ENCODE measurements around the gene DNM2.
"Not testable (repeated sequence)": the region's sequence is repeated elsewhere in the genome, so short reads cannot be mapped to it uniquely, and the experiment has no call there.

The DNM2 gene

GRCh38 chr19:10725415-10725814 is 7.5 kb downstream of the DNM2 start:
- Mint-ChIP-seq H3K27ac (no peak overlapping the region), H3K4me3 (no peak overlapping the region), H3K4me1 (ENCODE audit: low read depth) (peaks cover 25% of the 10 kb centered on the region), H3K36me3 (ENCODE audit: low read depth) (peaks cover 32% of the 10 kb centered on the region), H3K9me3 (no peaks in the 10 kb centered on the region), H3K27me3 (ENCODE audit: low read depth) (no peaks in the 10 kb centered on the region)
- no peak for DNase-seq (ENCODE audit: low spot score)

- H3K36me3 Mint-ChIP-seq (ENCODE audit: low read depth): peaks cover 31% of the 10 kb centered on the region
- H3K9me3 Mint-ChIP-seq: no peaks in the 10 kb centered on the region
- no peak overlapping the region for H3K4me3 Mint-ChIP-seq
- no peak overlapping the region for H3K27ac Mint-ChIP-seq
- DNase-seq (ENCODE audit: low spot score): no peak
- H3K4me1 Mint-ChIP-seq (ENCODE audit: low read depth): peaks cover 32% of the 10 kb centered on the region
- no peaks in the 10 kb centered on the region for H3K27me3 Mint-ChIP-seq (ENCODE audit: low read depth)
These were observed 8.4 kb downstream of the DNM2 start for GRCh38 chr19:10726268-10726667.

GRCh38 chr19:10727685-10728201 is 9.9 kb downstream of the DNM2 start:
- H3K36me3 Mint-ChIP-seq (ENCODE audit: low read depth): peaks cover 31% of the 10 kb centered on the region
- H3K27ac Mint-ChIP-seq: peak overlapping the region; percentile 55
- peaks cover 39% of the 10 kb centered on the region for H3K4me1 Mint-ChIP-seq (ENCODE audit: low read depth)
- no peaks in the 10 kb centered on the region for H3K27me3 Mint-ChIP-seq (ENCODE audit: low read depth)
- no peaks in the 10 kb centered on the region for H3K9me3 Mint-ChIP-seq
- DNase-seq (ENCODE audit: low spot score): no peak
- no peak overlapping the region for H3K4me3 Mint-ChIP-seq

GRCh38 chr19:10729411-10729810 is 11.5 kb downstream of the DNM2 start:
- Mint-ChIP-seq H3K36me3 (ENCODE audit: low read depth) (peaks cover 22% of the 10 kb centered on the region), H3K27me3 (ENCODE audit: low read depth) (no peaks in the 10 kb centered on the region), H3K4me3 (no peak overlapping the region), H3K9me3 (no peaks in the 10 kb centered on the region), H3K27ac (no peak overlapping the region), H3K4me1 (ENCODE audit: low read depth) (peaks cover 37% of the 10 kb centered on the region)
- no peak for DNase-seq (ENCODE audit: low spot score)

GRCh38 chr19:10730932-10731331 is 13.1 kb downstream of the DNM2 start:
- peaks cover 39% of the 10 kb centered on the region for H3K4me1 Mint-ChIP-seq (ENCODE audit: low read depth)
- no peaks in the 10 kb centered on the region for H3K27me3 Mint-ChIP-seq (ENCODE audit: low read depth)
- H3K36me3 Mint-ChIP-seq (ENCODE audit: low read depth): peaks cover 27% of the 10 kb centered on the region
- no peak for DNase-seq (ENCODE audit: low spot score)
- peak overlapping the region; percentile 18 for H3K4me3 Mint-ChIP-seq
- H3K9me3 Mint-ChIP-seq: no peaks in the 10 kb centered on the region
- peak overlapping the region; percentile 83 for H3K27ac Mint-ChIP-seq

- no peak overlapping the region for H3K4me3 Mint-ChIP-seq
- peaks cover 8% of the 10 kb centered on the region for H3K9me3 Mint-ChIP-seq
- H3K27me3 Mint-ChIP-seq (ENCODE audit: low read depth): no peaks in the 10 kb centered on the region
- no peak overlapping the region for H3K27ac Mint-ChIP-seq
- peaks cover 26% of the 10 kb centered on the region for H3K4me1 Mint-ChIP-seq (ENCODE audit: low read depth)
- H3K36me3 Mint-ChIP-seq (ENCODE audit: low read depth): peaks cover 37% of the 10 kb centered on the region
- no peak for DNase-seq (ENCODE audit: low spot score)
These were observed 17.9 kb downstream of the DNM2 start for GRCh38 chr19:10735741-10736140.

GRCh38 chr19:10736189-10736588 is 18.3 kb downstream of the DNM2 start:
- no peaks in the 10 kb centered on the region for H3K27me3 Mint-ChIP-seq (ENCODE audit: low read depth)
- H3K9me3 Mint-ChIP-seq: peaks cover 12% of the 10 kb centered on the region
- H3K27ac Mint-ChIP-seq: no peak overlapping the region
- peaks cover 42% of the 10 kb centered on the region for H3K36me3 Mint-ChIP-seq (ENCODE audit: low read depth)
- H3K4me1 Mint-ChIP-seq (ENCODE audit: low read depth): peaks cover 27% of the 10 kb centered on the region
- H3K4me3 Mint-ChIP-seq: no peak overlapping the region
- no peak for DNase-seq (ENCODE audit: low spot score)

GRCh38 chr19:10736916-10737551 is 19.2 kb downstream of the DNM2 start:
- peaks cover 47% of the 10 kb centered on the region for H3K36me3 Mint-ChIP-seq (ENCODE audit: low read depth)
- H3K27me3 Mint-ChIP-seq (ENCODE audit: low read depth): no peaks in the 10 kb centered on the region

GRCh38 chr19:10737722-10738121 is 19.8 kb downstream of the DNM2 start:
- Mint-ChIP-seq H3K9me3 (peaks cover 12% of the 10 kb centered on the region), H3K4me3 (no peak overlapping the region), H3K27ac (no peak overlapping the region), H3K4me1 (ENCODE audit: low read depth) (peaks cover 28% of the 10 kb centered on the region), H3K36me3 (ENCODE audit: low read depth) (peaks cover 48% of the 10 kb centered on the region), H3K27me3 (ENCODE audit: low read depth) (no peaks in the 10 kb centered on the region)
- DNase-seq (ENCODE audit: low spot score): no peak

More at GRCh38 chr19:10736916-10737551, 19.2 kb downstream of the DNM2 start:
- peaks cover 23% of the 10 kb centered on the region for H3K4me1 Mint-ChIP-seq (ENCODE audit: low read depth)
- no peak overlapping the region for H3K27ac Mint-ChIP-seq
- H3K4me3 Mint-ChIP-seq: no peak overlapping the region
- peaks cover 12% of the 10 kb centered on the region for H3K9me3 Mint-ChIP-seq
- no peak for DNase-seq (ENCODE audit: low spot score)

GRCh38 chr19:10740798-10741197 is 22.9 kb downstream of the DNM2 start:
- Mint-ChIP-seq H3K4me1 (ENCODE audit: low read depth) (peaks cover 29% of the 10 kb centered on the region), H3K36me3 (ENCODE audit: low read depth) (peaks cover 45% of the 10 kb centered on the region), H3K9me3 (peaks cover 12% of the 10 kb centered on the region), H3K27me3 (ENCODE audit: low read depth) (no peaks in the 10 kb centered on the region), H3K4me3 (no peak overlapping the region), H3K27ac (no peak overlapping the region)
- no peak for DNase-seq (ENCODE audit: low spot score)

- Mint-ChIP-seq H3K4me3 (no peak overlapping the region), H3K27me3 (ENCODE audit: low read depth) (no peaks in the 10 kb centered on the region), H3K4me1 (ENCODE audit: low read depth) (peaks cover 25% of the 10 kb centered on the region), H3K9me3 (peaks cover 12% of the 10 kb centered on the region), H3K27ac (peak overlapping the region; percentile 3), H3K36me3 (ENCODE audit: low read depth) (peaks cover 32% of the 10 kb centered on the region)
- DNase-seq (ENCODE audit: low spot score): no peak
These were observed 24.6 kb downstream of the DNM2 start for GRCh38 chr19:10742476-10742875.

- Mint-ChIP-seq H3K9me3 (peaks cover 12% of the 10 kb centered on the region), H3K4me3 (no peak overlapping the region), H3K27ac (no peak overlapping the region), H3K36me3 (ENCODE audit: low read depth) (peaks cover 26% of the 10 kb centered on the region), H3K4me1 (ENCODE audit: low read depth) (peaks cover 25% of the 10 kb centered on the region), H3K27me3 (ENCODE audit: low read depth) (no peaks in the 10 kb centered on the region)
- DNase-seq (ENCODE audit: low spot score): no peak
These were observed 26.4 kb downstream of the DNM2 start for GRCh38 chr19:10744253-10744798.

- Mint-ChIP-seq H3K36me3 (ENCODE audit: low read depth) (peaks cover 23% of the 10 kb centered on the region), H3K27me3 (ENCODE audit: low read depth) (no peaks in the 10 kb centered on the region), H3K27ac (no peak overlapping the region), H3K9me3 (peaks cover 11% of the 10 kb centered on the region), H3K4me1 (ENCODE audit: low read depth) (peaks cover 25% of the 10 kb centered on the region), H3K4me3 (no peak overlapping the region)
- no peak for DNase-seq (ENCODE audit: low spot score)
These were observed 27.0 kb downstream of the DNM2 start for GRCh38 chr19:10744801-10745293.

- not testable (repeated sequence) for H3K27ac Mint-ChIP-seq; H3K27me3 Mint-ChIP-seq (ENCODE audit: low read depth); H3K4me3 Mint-ChIP-seq; DNase-seq (ENCODE audit: low spot score); H3K9me3 Mint-ChIP-seq; H3K36me3 Mint-ChIP-seq (ENCODE audit: low read depth)
- H3K4me1 Mint-ChIP-seq (ENCODE audit: low read depth): peaks cover 28% of the 10 kb centered on the region
These were observed 28.6 kb downstream of the DNM2 start for GRCh38 chr19:10746437-10746836.
